GM19372 (cell line): ENCODE results near the gene DONSON.

Experiments
- ATAC-seq: cut with Tn5 transposase; IDR thresholded peaks from one replicate; pipeline ENCODE4 v1.9.1; 2021; ENCODE audit warnings: mild to moderate bottlenecking, low read depth, moderate library complexity; ENCODE audit not compliant: unreplicated experiment

The DONSON gene

DNA sequence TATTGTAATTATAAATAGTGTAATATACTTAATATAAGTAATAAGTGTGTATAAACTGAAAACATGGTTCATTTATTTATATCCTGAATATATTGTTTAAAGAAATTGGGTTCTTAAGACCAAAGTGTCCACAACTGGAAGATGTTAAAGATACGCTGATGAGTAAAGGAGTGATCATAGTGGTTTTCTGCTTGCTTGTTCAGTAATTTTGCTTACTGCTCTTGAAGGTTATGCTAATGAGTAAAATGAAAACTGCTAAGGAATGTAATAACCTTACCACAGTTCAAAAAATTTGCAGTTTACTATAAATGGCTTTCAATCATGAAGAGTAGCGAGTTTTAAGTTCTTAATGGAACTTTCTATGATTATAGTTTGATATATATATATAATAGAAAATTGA lies 22.0 kb downstream of the DONSON start:
- ATAC-seq, result no peak

DNA sequence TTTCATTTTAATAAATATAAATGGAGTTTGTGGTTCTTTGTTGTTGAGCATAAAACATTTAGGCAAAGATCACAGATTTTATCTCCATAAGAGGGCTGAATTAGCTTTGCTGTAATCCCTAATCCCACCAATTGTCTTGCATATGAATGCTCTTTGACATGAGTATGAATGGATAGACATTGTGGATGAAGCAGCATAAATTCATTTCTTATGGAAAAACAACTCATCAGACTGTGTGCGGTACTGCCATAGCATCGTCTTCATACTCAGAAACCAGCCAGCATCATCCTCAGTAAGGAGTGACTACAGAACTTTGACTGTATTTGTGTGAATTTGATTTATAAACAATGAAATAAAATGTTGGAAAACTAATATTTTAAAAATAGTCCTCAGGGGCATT lies 26.1 kb downstream of the DONSON start:
- no peak for ATAC-seq

DNA sequence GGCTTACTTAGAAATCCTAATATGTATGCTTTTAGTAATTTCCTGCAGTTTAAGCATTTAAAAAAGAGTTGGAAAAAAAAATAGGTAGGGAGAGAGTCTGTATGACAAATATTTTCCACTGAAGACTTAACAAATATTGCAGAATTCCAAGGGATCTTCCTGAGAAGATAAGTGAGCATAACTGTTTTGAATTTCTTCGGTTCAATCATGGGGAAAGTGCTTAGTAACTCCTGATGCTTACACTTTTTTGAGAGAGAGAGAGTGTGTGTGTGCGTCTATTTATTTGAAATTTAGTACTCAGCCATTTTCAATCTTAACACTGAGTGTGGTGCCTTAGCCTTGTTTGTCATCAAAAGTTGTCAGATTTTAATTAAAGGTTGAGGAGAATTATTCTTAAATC lies 27.1 kb downstream of the DONSON start:
- no peak for ATAC-seq

DNA sequence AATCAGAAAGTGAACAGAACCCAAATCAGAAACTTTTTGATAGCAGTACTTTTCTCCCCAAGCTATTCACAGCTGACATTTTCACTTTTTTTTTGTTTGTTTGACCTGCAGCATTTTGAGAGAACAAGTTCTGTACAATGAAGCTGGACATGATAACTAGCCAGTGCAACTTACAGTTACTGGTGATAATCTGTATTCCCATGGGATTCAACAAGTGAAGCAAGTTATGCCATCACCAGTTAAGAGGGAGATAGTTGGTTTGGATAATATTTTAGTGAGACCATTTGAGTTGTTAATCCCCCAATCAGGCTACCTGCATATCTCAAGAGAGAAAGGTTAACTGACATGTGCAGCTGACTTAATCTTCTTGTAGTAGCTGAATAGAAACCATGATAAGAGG lies 27.5 kb downstream of the DONSON start:
- ATAC-seq, result no peak

DNA sequence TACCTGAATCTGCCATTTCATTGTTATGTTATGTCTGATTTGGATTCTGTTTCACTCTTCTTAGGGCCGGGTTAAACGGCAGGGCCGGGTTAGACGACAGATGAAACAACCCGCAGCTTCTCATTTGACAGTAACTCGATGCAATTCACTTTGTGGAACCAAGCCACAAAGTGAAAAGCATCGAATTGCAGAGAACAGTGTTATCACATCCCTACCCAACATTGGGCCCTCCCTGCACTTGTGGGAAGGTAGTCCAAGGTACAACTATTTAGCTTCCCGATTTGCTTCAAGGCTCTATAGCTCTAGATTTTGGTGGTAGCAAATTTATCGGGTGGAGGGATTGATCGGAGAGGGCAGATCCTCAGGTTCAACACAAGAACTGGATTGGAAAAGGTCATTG lies 28.7 kb downstream of the DONSON start:
- no peak for ATAC-seq

DNA sequence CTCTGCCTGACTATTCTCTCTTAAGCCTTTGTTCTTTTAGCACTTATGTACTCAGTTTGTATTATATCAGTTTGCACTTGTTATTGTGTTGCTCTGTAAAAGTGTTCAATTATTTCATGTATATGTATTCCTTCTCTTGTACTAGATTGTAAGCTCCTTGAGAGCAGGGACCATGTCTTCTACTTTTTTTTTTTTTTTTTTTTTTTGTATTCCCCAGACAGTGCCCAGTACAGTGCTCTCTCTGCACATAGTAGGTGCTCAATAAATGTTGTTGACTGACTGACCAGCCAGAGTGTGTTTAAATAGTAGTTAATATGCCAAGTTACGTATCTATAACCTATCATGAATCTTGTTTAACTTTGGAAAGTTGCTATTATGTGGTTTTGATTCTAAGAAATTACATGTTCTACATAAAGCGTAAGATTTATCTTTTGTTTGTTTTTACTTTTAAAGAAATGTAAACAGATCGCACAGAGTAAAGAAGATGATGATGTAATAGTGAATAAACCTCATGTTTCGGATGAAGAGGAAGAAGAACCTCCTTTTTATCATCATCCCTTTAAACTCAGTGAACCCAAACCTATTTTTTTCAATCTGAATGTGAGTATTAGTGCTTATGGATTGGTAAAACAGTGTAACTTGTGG lies 29.6 kb downstream of the DONSON start:
- ATAC-seq, result no peak

DNA sequence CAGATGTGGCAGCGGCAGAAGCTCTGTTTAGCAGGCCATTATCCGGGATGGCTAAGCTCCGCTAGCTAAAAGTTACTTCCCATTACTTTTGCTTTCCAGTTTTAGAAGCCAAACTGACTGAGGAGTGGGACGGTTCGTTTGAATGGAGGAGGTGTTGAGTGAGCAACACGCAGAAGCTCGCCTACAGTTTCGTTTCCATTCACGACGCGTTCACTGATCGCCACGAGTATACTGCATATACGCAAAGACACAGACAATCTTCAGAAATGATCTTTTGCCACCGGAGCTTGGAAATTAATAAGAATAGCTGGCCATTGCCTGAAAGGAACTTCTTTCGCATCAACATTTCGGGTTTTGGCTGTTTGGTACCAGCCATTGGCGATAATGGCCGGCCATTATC lies 31.0 kb downstream of the DONSON start:
- ATAC-seq, result no peak

DNA sequence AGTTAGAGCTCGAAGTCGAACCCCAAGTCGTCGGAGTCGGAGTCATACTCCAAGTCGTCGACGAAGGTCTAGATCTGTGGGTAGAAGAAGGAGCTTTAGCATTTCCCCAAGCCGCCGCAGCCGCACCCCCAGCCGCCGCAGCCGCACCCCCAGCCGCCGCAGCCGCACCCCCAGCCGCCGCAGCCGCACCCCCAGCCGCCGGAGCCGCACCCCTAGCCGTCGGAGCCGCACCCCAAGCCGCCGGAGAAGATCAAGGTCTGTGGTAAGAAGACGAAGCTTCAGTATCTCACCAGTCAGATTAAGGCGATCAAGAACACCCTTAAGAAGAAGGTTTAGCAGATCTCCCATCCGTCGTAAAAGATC lies 33.5 kb downstream of the DONSON start:
- ATAC-seq, result no peak

DNA sequence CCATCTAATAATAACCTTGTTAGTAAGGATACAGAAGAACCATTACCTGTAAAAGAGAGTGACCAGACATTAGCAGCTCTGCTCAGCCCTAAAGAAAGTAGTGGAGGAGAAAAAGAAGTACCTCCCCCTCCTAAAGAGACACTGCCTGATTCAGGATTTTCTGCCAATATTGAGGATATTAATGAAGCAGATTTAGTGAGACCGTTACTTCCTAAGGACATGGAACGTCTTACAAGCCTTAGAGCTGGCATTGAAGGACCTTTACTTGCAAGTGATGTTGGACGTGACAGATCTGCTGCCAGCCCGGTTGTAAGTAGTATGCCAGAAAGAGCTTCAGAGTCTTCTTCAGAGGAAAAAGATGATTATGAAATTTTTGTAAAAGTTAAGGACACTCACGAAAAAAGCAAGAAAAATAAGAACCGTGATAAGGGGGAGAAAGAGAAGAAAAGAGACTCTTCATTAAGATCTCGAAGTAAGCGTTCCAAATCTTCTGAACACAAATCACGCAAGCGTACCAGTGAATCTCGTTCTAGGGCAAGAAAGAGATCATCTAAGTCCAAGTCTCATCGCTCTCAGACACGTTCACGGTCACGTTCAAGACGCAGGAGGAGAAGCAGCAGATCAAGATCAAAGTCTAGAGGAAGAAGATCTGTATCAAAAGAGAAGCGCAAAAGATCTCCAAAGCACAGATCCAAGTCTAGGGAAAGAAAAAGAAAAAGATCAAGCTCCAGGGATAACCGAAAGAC lies 34.1 kb downstream of the DONSON start:
- no peak for ATAC-seq

DNA sequence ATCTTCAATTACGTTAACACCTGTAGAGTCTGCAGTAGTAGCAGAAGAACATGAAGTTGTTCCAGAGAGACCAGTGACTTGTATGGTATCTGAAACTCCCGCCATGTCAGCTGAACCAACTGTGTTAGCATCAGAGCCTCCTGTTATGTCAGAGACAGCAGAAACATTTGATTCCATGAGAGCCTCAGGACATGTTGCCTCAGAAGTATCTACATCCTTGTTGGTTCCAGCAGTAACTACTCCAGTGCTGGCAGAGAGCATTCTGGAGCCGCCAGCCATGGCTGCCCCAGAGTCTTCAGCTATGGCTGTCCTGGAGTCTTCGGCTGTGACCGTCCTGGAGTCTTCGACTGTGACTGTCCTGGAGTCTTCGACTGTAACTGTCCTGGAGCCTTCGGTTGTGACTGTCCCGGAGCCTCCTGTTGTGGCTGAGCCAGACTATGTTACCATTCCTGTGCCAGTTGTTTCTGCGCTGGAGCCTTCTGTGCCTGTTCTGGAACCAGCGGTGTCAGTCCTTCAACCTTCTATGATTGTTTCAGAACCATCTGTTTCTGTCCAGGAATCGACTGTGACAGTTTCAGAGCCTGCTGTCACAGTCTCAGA lies 35.4 kb downstream of the DONSON start:
- no peak for ATAC-seq

DNA sequence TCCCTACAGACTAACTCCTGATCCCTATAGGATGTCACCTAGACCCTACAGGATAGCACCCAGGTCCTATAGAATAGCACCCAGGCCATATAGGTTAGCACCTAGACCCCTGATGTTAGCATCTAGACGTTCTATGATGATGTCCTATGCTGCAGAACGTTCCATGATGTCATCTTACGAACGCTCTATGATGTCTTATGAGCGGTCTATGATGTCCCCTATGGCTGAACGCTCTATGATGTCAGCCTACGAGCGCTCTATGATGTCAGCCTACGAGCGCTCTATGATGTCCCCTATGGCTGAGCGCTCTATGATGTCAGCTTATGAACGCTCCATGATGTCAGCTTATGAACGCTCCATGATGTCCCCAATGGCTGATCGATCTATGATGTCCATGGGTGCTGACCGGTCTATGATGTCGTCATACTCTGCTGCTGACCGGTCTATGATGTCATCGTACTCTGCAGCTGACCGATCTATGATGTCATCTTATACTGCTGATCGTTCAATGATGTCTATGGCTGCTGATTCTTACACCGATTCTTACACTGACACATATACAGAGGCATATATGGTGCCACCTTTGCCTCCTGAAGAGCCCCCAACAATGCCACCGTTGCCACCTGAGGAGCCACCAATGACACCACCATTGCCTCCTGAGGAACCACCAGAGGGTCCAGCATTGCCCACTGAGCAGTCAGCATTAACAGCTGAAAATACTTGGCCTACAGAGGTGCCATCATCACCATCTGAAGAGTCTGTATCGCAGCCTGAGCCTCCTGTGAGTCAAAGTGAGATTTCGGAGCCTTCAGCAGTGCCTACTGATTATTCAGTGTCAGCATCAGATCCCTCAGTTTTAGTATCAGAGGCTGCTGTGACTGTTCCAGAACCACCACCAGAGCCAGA lies 36.1 kb downstream of the DONSON start:
- ATAC-seq, result no peak

DNA sequence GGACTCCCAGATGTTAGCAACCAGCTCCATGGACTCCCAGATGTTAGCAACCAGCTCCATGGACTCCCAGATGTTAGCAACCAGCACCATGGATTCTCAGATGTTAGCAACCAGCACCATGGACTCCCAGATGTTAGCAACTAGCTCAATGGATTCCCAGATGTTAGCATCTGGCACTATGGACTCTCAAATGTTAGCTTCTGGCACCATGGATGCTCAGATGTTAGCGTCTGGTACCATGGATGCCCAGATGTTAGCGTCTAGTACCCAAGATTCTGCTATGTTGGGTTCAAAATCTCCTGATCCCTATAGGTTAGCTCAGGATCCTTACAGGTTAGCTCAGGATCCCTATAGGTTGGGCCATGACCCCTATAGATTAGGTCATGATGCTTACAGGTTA lies 36.8 kb downstream of the DONSON start:
- ATAC-seq, result no peak

DNA sequence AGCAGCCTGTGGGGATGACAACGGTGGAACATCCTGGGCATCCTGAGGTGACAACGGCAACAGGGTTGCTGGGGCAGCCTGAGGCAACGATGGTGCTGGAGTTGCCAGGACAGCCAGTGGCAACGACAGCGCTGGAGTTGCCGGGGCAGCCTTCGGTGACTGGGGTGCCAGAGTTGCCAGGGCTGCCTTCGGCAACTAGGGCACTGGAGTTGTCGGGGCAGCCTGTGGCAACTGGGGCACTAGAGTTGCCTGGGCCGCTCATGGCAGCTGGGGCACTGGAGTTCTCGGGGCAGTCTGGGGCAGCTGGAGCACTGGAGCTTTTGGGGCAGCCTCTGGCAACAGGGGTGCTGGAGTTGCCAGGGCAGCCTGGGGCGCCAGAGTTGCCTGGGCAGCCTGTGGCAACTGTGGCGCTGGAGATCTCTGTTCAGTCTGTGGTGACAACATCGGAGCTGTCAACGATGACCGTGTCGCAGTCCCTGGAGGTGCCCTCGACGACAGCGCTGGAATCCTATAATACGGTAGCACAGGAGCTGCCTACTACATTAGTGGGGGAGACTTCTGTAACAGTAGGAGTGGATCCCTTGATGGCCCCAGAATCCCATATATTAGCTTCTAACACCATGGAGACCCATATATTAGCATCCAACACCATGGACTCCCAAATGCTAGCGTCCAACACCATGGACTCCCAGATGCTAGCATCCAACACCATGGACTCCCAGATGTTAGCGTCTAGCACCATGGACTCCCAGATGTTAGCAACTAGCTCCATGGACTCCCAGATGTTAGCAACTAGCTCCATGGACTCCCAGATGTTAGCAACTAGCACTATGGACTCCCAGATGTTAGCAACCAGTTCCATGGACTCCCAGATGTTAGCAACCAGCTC lies 37.5 kb downstream of the DONSON start:
- ATAC-seq, result no peak

DNA sequence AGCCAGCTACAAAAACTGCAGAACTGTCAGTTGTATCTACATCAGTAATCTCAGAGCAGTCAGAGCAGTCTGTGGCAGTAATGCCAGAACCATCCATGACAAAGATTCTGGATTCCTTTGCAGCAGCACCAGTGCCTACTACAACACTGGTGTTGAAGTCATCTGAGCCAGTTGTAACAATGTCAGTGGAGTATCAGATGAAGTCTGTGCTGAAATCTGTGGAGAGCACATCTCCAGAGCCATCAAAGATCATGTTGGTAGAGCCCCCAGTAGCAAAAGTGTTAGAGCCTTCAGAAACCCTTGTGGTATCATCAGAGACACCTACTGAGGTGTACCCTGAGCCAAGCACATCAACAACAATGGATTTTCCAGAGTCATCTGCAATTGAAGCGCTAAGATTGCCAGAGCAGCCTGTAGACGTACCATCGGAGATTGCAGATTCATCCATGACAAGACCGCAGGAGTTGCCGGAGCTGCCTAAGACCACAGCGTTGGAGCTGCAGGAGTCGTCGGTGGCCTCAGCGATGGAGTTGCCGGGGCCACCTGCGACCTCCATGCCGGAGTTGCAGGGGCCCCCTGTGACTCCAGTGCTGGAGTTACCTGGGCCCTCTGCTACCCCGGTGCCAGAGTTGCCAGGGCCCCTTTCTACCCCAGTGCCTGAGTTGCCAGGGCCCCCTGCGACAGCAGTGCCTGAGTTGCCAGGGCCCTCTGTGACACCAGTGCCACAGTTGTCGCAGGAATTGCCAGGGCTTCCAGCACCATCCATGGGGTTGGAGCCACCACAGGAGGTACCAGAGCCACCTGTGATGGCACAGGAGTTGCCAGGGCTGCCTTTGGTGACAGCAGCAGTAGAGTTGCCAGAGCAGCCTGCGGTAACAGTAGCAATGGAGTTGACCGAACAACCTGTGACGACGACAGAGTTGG lies 38.4 kb downstream of the DONSON start:
- no peak for ATAC-seq

DNA sequence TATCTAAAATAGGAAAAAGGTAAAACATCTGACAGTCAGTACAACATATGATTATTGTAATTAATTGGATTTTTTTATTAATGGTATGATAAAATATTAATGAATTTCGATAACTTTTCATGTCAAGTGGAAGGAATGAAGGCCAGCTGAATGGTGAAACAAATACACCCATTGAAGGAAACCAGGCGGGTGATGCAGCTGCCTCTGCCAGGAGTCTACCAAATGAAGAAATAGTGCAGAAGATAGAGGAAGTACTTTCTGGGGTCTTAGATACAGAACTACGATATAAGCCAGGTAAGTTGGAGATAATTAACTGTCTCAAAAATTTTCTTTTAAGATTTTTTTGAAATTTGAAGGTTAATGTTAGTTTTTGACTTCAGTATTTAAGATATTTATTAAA lies 42.4 kb downstream of the DONSON start:
- no peak for ATAC-seq

DNA sequence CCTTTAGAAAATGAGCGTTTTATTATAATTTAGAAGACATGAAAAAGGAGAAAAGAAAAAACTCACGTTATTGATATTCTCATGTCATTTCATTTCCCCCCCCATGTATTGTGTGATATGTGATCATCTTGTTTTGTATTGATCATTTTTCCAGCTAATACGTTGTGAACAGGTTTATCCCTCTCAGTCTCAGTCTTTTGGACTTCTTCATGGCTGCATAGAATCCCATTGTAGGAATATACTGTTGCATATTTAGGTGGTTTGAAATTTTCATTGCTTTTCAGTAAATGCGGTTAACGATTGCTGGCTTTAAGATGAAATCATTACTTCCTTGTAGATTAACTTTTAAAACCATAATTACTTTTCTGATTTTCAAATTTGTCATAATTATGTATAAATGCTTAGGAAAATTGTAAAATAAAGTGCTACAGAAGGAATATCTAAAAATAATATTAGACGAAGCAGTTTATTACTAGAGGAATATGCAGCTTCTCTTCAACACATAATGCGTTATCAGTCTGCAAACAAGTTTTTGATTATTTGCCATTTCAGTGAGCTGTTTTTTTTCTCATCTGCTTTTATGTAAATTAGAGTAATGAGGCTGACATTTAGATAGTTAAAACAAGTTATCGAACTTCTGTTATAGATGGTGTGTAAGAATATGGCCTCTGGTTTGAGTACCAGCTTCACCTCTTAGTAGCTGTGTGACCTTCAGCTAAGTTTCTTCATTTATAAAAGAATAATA lies 43.9 kb downstream of the DONSON start:
- no peak for ATAC-seq

DNA sequence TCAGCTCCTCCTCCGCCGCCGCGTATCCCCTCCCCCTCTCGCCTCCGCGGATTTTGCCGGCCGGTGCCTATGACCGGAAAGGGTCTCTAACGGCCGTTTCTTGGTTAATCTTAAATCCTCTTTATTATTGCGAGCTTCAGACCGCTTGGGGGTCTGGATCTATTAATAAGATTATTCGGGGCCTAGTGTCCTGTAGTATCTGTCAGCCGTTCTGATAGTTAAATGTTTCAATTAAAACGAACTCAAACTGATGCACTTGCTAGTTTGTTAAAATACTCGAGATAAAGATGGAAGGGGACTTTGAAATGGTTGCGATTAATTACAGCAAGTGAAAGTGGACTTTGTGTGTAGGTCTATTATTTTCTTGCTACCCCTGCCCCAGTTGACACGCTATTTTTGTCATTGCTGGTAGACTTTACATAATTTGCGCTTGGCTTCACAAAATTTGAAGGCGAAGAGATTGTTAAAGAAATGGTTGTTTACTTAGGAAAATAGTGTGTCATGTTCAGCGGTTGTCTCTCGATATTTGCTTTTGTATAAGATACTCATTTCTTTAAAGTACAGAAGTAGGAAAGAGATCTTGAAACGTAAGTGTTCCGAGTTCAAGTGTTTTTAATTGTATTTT lies 44.9 kb downstream of the DONSON start:
- no peak for ATAC-seq
